ENCODE data around the gene RANBP17. TPM values are rescaled to one million over a fixed set of nuclear protein-coding genes. Genes with fewer than 3 reads are reported as not detected.

RANBP17 gene
- total RNA-seq, 2 donors from 2014 or later: 26.6 to 28.0 TPM

GRCh38 chr5:171306781-171307591, 445.2 kb downstream of the RANBP17 start:
- no peak overlapping the region for H3K27ac Mint-ChIP-seq
- no peaks in the 10 kb centered on the region for H3K36me3 Mint-ChIP-seq (ENCODE audit: low read depth)
- Histone ChIP-seq H3K36me3 (ENCODE audit: control insufficient read depth, insufficient read depth, low read length) (no peaks in the 10 kb centered on the region), H3K4me1 (ENCODE audit: control insufficient read depth, insufficient read depth, low read length) (peaks cover 3% of the 10 kb centered on the region), H3K27ac (ENCODE audit: low read depth, low read length) (no peak overlapping the region), H3K4me3 (ENCODE audit: low read length) (no peak overlapping the region), H3K9me3 (ENCODE audit: control insufficient read depth, low read length) (no peaks in the 10 kb centered on the region), H3K27me3 (ENCODE audit: control insufficient read depth, insufficient read depth, low read length, poor library complexity, severe bottlenecking) (peaks cover 98% of the 10 kb centered on the region), H3K9ac (ENCODE audit: extremely low read depth, low read length, poor library complexity, severe bottlenecking) (no peak overlapping the region)
- 12 to 27% methylated on average over 3 to 10 of the region's 10 CpGs for WGBS, 2 experiments (ENCODE audit: insufficient coverage in 1 of 2, insufficient read length in 1 of 2)
- peak; percentile 76 for DNase-seq
- peak overlapping the region; percentile 43 for H3K4me3 Mint-ChIP-seq
- no peaks in the 10 kb centered on the region for H3K9me3 Mint-ChIP-seq
- H3K4me1 Mint-ChIP-seq: no peaks in the 10 kb centered on the region
- TF ChIP-seq CTCF (conservative IDR thresholded peaks at IDR 0.05): no peak
- H3K27me3 Mint-ChIP-seq (ENCODE audit: insufficient read depth): peaks cover 97% of the 10 kb centered on the region

GRCh38 chr5:171307789-171308452, 446.1 kb downstream of the RANBP17 start:
- Mint-ChIP-seq H3K9me3 (no peaks in the 10 kb centered on the region), H3K4me1 (no peaks in the 10 kb centered on the region), H3K27ac (no peak overlapping the region), H3K27me3 (ENCODE audit: insufficient read depth) (peaks cover 97% of the 10 kb centered on the region), H3K4me3 (peak overlapping the region; percentile 43), H3K36me3 (ENCODE audit: low read depth) (no peaks in the 10 kb centered on the region)
- Histone ChIP-seq H3K4me3 (ENCODE audit: low read length) (peak overlapping the region; percentile 69), H3K27ac (ENCODE audit: low read depth, low read length) (no peak overlapping the region), H3K4me1 (ENCODE audit: control insufficient read depth, insufficient read depth, low read length) (peaks cover 3% of the 10 kb centered on the region), H3K36me3 (ENCODE audit: control insufficient read depth, insufficient read depth, low read length) (no peaks in the 10 kb centered on the region), H3K9ac (ENCODE audit: extremely low read depth, low read length, poor library complexity, severe bottlenecking) (no peak overlapping the region), H3K27me3 (ENCODE audit: control insufficient read depth, insufficient read depth, low read length, poor library complexity, severe bottlenecking) (peaks cover 100% of the 10 kb centered on the region), H3K9me3 (ENCODE audit: control insufficient read depth, low read length) (no peaks in the 10 kb centered on the region)
- no peak for TF ChIP-seq CTCF (conservative IDR thresholded peaks at IDR 0.05)
- peak; percentile 53 for DNase-seq
- 15 to 17% methylated on average over 20 to 42 of the region's 42 CpGs for WGBS, 2 experiments (ENCODE audit: insufficient coverage in 1 of 2, insufficient read length in 1 of 2)

- Histone ChIP-seq H3K27me3 (ENCODE audit: control insufficient read depth, insufficient read depth, low read length, poor library complexity, severe bottlenecking) (peaks cover 100% of the 10 kb centered on the region), H3K4me3 (ENCODE audit: low read length) (peak within 1 kb of the TSS; percentile 69), H3K27ac (ENCODE audit: low read depth, low read length) (no peak within 1 kb of the TSS), H3K9ac (ENCODE audit: extremely low read depth, low read length, poor library complexity, severe bottlenecking) (no peak within 1 kb of the TSS), H3K9me3 (ENCODE audit: control insufficient read depth, low read length) (no peaks in the 10 kb centered on the region), H3K4me1 (ENCODE audit: control insufficient read depth, insufficient read depth, low read length) (peaks cover 3% of the 10 kb centered on the region), H3K36me3 (ENCODE audit: control insufficient read depth, insufficient read depth, low read length) (no peaks in the 10 kb centered on the region)
- peaks cover 97% of the 10 kb centered on the region for H3K27me3 Mint-ChIP-seq (ENCODE audit: insufficient read depth)
- TF ChIP-seq CTCF (conservative IDR thresholded peaks at IDR 0.05): peak; percentile 38
- H3K9me3 Mint-ChIP-seq: no peaks in the 10 kb centered on the region
- H3K4me1 Mint-ChIP-seq: no peaks in the 10 kb centered on the region
- no peaks in the 10 kb centered on the region for H3K36me3 Mint-ChIP-seq (ENCODE audit: low read depth)
- peak within 1 kb of the TSS; percentile 43 for H3K4me3 Mint-ChIP-seq
- H3K27ac Mint-ChIP-seq: no peak within 1 kb of the TSS
- WGBS, 2 experiments (ENCODE audit: insufficient coverage in 1 of 2, insufficient read length in 1 of 2): 2 to 4% methylated on average over 32 to 73 of the region's 73 CpGs
- peak; percentile 91 for DNase-seq
Observed at GRCh38 chr5:171308453-171309275, 446.8 kb downstream of the RANBP17 start, which contains the start of gene TLX3. Gene TLX3, plus strand, starts transcription at chr5:171309248. Its CDS starts 118 bp downstream, at chr5:171309366.
